ENCODE data around the gene ABLIM2. TPM values are rescaled to one million over a fixed set of nuclear protein-coding genes. Genes with fewer than 3 reads are reported as not detected.

The ABLIM2 gene
- total RNA-seq, 4 donors from 2014 or later, result 10.6 to 31.7 (median 20.3) TPM

- WGBS, 2 donors, result 35 to 52% methylated on average over 2 of the region's 2 CpGs
- no peak overlapping the region for H3K4me3 ChIP-seq (ENCODE audit: low read depth, poor library complexity, severe bottlenecking)
- intact Hi-C loops (cut with DNase I; ENCODE audit: low total_unique reads), result no loop called here
- no peak for DNase-seq (ENCODE audit: low spot score in 2 of 2)
- TF ChIP-seq POLR2A (IDR thresholded peaks at IDR 0.05), result no peak
- no peak for TF ChIP-seq CTCF (IDR thresholded peaks at IDR 0.05)
These were observed 8.7 kb upstream of the ABLIM2 start for GRCh38 chr4:8167291-8167690.

GRCh38 chr4:8165374-8165896 lies 6.8 kb upstream of the ABLIM2 start:
- H3K4me3 ChIP-seq (ENCODE audit: low read depth, poor library complexity, severe bottlenecking), result no peak overlapping the region
- 67 to 71% methylated on average over 6 of the region's 6 CpGs for WGBS, 2 donors
- intact Hi-C loops (cut with DNase I; ENCODE audit: low total_unique reads), result no loop called here
- no peak for TF ChIP-seq CTCF (IDR thresholded peaks at IDR 0.05)
- no peak for TF ChIP-seq POLR2A (IDR thresholded peaks at IDR 0.05)
- no peak for DNase-seq (ENCODE audit: low spot score in 2 of 2)

GRCh38 chr4:8164687-8165086 lies 6.1 kb upstream of the ABLIM2 start:
- DNase-seq (ENCODE audit: low spot score in 2 of 2), result no peak
- intact Hi-C loops (cut with DNase I; ENCODE audit: low total_unique reads), result no loop called here
- no peak overlapping the region for H3K4me3 ChIP-seq (ENCODE audit: low read depth, poor library complexity, severe bottlenecking)
- WGBS, 2 donors, result 88 to 93% methylated on average over 10 of the region's 10 CpGs
- TF ChIP-seq POLR2A (IDR thresholded peaks at IDR 0.05) (no peak), CTCF (IDR thresholded peaks at IDR 0.05) (no peak)

- 41 to 48% methylated on average over 9 of the region's 9 CpGs for WGBS, 2 donors
- DNase-seq (ENCODE audit: low spot score in 2 of 2), result no peak
- H3K4me3 ChIP-seq (ENCODE audit: low read depth, poor library complexity, severe bottlenecking), result no peak overlapping the region
- TF ChIP-seq POLR2A (IDR thresholded peaks at IDR 0.05) (no peak), CTCF (IDR thresholded peaks at IDR 0.05) (no peak)
- intact Hi-C loops (cut with DNase I; ENCODE audit: low total_unique reads), result no loop called here
These were observed 5.6 kb upstream of the ABLIM2 start for GRCh38 chr4:8164194-8164565.

GRCh38 chr4:8163436-8164193 lies 5.0 kb upstream of the ABLIM2 start:
- no peak overlapping the region for H3K4me3 ChIP-seq (ENCODE audit: low read depth, poor library complexity, severe bottlenecking)
- no peak for DNase-seq (ENCODE audit: low spot score in 2 of 2)
- TF ChIP-seq CTCF (IDR thresholded peaks at IDR 0.05) (no peak), POLR2A (IDR thresholded peaks at IDR 0.05) (no peak)
- 75 to 78% methylated on average over 17 to 18 of the region's 19 CpGs for WGBS, 2 donors
- intact Hi-C loops (cut with DNase I; ENCODE audit: low total_unique reads), result no loop called here

- intact Hi-C loops (cut with DNase I; ENCODE audit: low total_unique reads), result no loop called here
- no peak for DNase-seq (ENCODE audit: low spot score in 2 of 2)
- TF ChIP-seq CTCF (IDR thresholded peaks at IDR 0.05) (no peak), POLR2A (IDR thresholded peaks at IDR 0.05) (no peak)
- WGBS, 2 donors, result 76 to 78% methylated on average over 7 of the region's 7 CpGs
- H3K4me3 ChIP-seq (ENCODE audit: low read depth, poor library complexity, severe bottlenecking), result no peak overlapping the region
These were observed 4.4 kb upstream of the ABLIM2 start for GRCh38 chr4:8163026-8163425.

All from lower leg skin (tissue), 4 donors.